ENCODE measurements around the gene PLCH2. TPM values are rescaled to one million over a fixed set of nuclear protein-coding genes. Genes with fewer than 3 reads are reported as not detected.

PLCH2 gene
- total RNA-seq, 1 experiment from 2014 or later: not detected

GRCh38 chr1:2432441-2432844, 43.6 kb upstream of the PLCH2 start:
- TF ChIP-seq, protein P1, sequence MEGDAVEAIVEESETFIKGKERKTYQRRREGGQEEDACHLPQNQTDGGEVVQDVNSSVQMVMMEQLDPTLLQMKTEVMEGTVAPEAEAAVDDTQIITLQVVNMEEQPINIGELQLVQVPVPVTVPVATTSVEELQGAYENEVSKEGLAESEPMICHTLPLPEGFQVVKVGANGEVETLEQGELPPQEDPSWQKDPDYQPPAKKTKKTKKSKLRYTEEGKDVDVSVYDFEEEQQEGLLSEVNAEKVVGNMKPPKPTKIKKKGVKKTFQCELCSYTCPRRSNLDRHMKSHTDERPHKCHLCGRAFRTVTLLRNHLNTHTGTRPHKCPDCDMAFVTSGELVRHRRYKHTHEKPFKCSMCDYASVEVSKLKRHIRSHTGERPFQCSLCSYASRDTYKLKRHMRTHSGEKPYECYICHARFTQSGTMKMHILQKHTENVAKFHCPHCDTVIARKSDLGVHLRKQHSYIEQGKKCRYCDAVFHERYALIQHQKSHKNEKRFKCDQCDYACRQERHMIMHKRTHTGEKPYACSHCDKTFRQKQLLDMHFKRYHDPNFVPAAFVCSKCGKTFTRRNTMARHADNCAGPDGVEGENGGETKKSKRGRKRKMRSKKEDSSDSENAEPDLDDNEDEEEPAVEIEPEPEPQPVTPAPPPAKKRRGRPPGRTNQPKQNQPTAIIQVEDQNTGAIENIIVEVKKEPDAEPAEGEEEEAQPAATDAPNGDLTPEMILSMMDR (conservative IDR thresholded peaks at IDR 0.05; ENCODE audit: low read depth, low read length): no peak
- TF ChIP-seq EZH2 (IDR thresholded peaks at IDR 0.05; ENCODE audit: borderline replicate concordance, low read depth, low read length, poor library complexity, severe bottlenecking): no peak
- H3K4me3 ChIP-seq (ENCODE audit: low read depth, low read length, poor library complexity, severe bottlenecking): no peak overlapping the region
- no TSS peak for BruUV-seq (replicated peaks)
- CTCF ChIA-PET: no interaction called here
- H3K4me1 ChIP-seq (ENCODE audit: insufficient read depth, low read length, poor library complexity, severe bottlenecking): no peaks in the 10 kb centered on the region
- POLR2A ChIA-PET (ENCODE audit: low non-redundant PET): no interaction called here
- no peak for DNase-seq (ENCODE audit: low spot score)
- H3K27ac ChIP-seq (ENCODE audit: low read depth, low read length, poor library complexity, severe bottlenecking): no peak overlapping the region
- no peaks in the 10 kb centered on the region for H3K9me3 ChIP-seq (ENCODE audit: low read depth, low read length, poor library complexity, severe bottlenecking)
- H3K27me3 ChIP-seq (replicated peaks; ENCODE audit: insufficient read depth, low read depth, low read length, poor library complexity): peaks cover 45% of the 10 kb centered on the region
- H3K36me3 ChIP-seq (ENCODE audit: insufficient read depth, low read length, poor library complexity, severe bottlenecking): no peaks in the 10 kb centered on the region
- intact Hi-C loops (cut with micrococcal nuclease; ENCODE audit: unreplicated experiment): no loop called here

DNA sequence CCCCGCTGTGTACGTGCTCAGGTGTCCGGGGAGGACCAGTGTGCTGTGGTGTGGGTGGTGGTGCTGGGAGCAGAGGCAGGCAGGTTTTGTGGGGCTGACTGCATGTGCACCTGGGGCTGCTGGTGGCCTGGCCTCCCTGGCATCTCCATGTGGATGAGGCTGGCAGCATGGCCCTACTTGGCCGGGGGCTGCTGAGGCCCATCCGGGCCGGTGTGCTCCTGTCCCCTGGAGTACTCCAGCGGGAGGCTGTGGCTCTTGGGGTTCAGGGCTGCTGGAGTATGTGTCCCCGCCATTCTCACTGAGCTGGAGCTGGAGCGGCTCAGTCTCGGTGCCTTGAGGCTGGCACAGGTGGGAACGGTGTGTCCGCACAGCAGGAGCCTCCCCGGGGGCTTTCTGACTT, 42.9 kb upstream of the PLCH2 start:
- no peak overlapping the region for H3K27ac ChIP-seq (ENCODE audit: low read depth, low read length, poor library complexity, severe bottlenecking)
- ChIA-PET CTCF (no interaction called here), POLR2A (ENCODE audit: low non-redundant PET) (no interaction called here)
- H3K4me3 ChIP-seq (ENCODE audit: low read depth, low read length, poor library complexity, severe bottlenecking): no peak overlapping the region
- H3K27me3 ChIP-seq (replicated peaks; ENCODE audit: insufficient read depth, low read depth, low read length, poor library complexity): peaks cover 45% of the 10 kb centered on the region
- H3K4me1 ChIP-seq (ENCODE audit: insufficient read depth, low read length, poor library complexity, severe bottlenecking): no peaks in the 10 kb centered on the region
- intact Hi-C loops (cut with micrococcal nuclease; ENCODE audit: unreplicated experiment): no loop called here
- no peaks in the 10 kb centered on the region for H3K9me3 ChIP-seq (ENCODE audit: low read depth, low read length, poor library complexity, severe bottlenecking)
- no TSS peak for BruUV-seq (replicated peaks)
- no peaks in the 10 kb centered on the region for H3K36me3 ChIP-seq (ENCODE audit: insufficient read depth, low read length, poor library complexity, severe bottlenecking)
- DNase-seq (ENCODE audit: low spot score): no peak
- TF ChIP-seq, protein P1 (conservative IDR thresholded peaks at IDR 0.05; ENCODE audit: low read depth, low read length): no peak
- TF ChIP-seq EZH2 (IDR thresholded peaks at IDR 0.05; ENCODE audit: borderline replicate concordance, low read depth, low read length, poor library complexity, severe bottlenecking): no peak

DNA sequence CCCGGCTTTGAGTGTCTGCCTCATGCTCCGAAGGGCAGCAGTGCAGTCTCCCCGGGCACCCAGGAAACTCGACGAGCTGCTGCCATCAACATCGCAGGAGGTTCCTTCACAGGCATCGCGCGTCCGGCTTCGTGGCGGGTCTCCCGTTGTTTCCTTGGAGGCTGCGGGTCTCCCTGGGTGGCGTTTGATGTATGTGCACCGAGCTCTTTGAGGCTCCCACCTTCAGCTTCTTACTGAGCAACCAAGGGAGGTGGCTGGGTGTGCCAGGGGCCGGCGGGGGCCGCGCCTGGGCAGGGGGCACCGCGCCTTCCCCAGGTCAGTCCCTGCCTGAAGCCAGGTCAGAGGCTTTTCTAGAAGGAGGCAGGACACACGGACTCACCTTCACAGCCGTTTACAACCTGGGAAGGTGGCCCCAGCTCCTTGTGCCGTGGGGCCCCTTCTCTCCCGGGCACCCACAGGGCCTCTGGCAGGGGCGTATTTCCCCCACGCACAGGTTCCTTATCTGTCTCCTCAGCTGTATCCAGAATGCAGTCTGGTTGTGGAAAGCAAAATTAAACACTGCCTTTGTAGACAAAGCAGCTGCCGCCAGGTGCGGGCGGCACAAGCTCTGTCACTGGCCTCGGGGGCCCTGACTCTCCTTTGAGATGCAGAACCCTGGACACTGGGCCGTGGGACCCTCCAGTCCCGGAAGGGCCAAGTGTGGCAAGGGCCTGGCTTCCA, 42.0 kb upstream of the PLCH2 start:
- Histone ChIP-seq H3K27me3 (replicated peaks; ENCODE audit: insufficient read depth, low read depth, low read length, poor library complexity) (peaks cover 45% of the 10 kb centered on the region), H3K27ac (ENCODE audit: low read depth, low read length, poor library complexity, severe bottlenecking) (no peak overlapping the region), H3K4me3 (ENCODE audit: low read depth, low read length, poor library complexity, severe bottlenecking) (no peak overlapping the region), H3K4me1 (ENCODE audit: insufficient read depth, low read length, poor library complexity, severe bottlenecking) (no peaks in the 10 kb centered on the region), H3K36me3 (ENCODE audit: insufficient read depth, low read length, poor library complexity, severe bottlenecking) (no peaks in the 10 kb centered on the region), H3K9me3 (ENCODE audit: low read depth, low read length, poor library complexity, severe bottlenecking) (no peaks in the 10 kb centered on the region)
- ChIA-PET CTCF (no interaction called here), POLR2A (ENCODE audit: low non-redundant PET) (no interaction called here)
- intact Hi-C loops (cut with micrococcal nuclease; ENCODE audit: unreplicated experiment): no loop called here
- TF ChIP-seq EZH2 (IDR thresholded peaks at IDR 0.05; ENCODE audit: borderline replicate concordance, low read depth, low read length, poor library complexity, severe bottlenecking): no peak
- TF ChIP-seq, protein P1 (conservative IDR thresholded peaks at IDR 0.05; ENCODE audit: low read depth, low read length): no peak
- DNase-seq (ENCODE audit: low spot score): no peak
- BruUV-seq (replicated peaks): no TSS peak

Data from A673 (cell line).